HEK293 (cell line): Measurements from ENCODE around the gene FPGS.
A peak's percentile ranks its signal among the peaks of the same experiment; 100 is the strongest.

ENCODE experiments used
- FEZF1 ChIP-seq: fragments of 450-650 bp; formaldehyde crosslinking; IDR thresholded peaks from 2 replicates; pipeline ENCODE4 v1.5.1; 2016; ENCODE audit warnings: missing biosample characterization, missing genetic modification characterization
- KLF9 ChIP-seq: fragments of 450-650 bp; formaldehyde crosslinking; IDR thresholded peaks from 2 replicates; pipeline ENCODE4 v1.5.1; 2016; ENCODE audit warnings: missing biosample characterization, missing genetic modification characterization, low read depth
- ZNF354C ChIP-seq: fragments of 450-650 bp; formaldehyde crosslinking; IDR thresholded peaks from 2 replicates; pipeline ENCODE4 v1.5.1; 2016; ENCODE audit warnings: missing biosample characterization, missing genetic modification characterization, low read depth, borderline replicate concordance
- ZNF394 ChIP-seq: fragments of 450-650 bp; formaldehyde crosslinking; IDR thresholded peaks from 2 replicates; pipeline ENCODE4 v1.5.1; 2016; ENCODE audit warnings: missing biosample characterization, missing genetic modification characterization, mild to moderate bottlenecking, moderate library complexity, borderline replicate concordance
- ZNF404 ChIP-seq: fragments of 450-650 bp; formaldehyde crosslinking; IDR thresholded peaks from 2 replicates; pipeline ENCODE4 v1.5.1; 2017; ENCODE audit warnings: missing biosample characterization, missing genetic modification characterization
- ZNF521 ChIP-seq: fragments of 450-650 bp; formaldehyde crosslinking; IDR thresholded peaks from 2 replicates; pipeline ENCODE4 v1.5.1; 2017; ENCODE audit warnings: missing biosample characterization, mild to moderate bottlenecking, missing genetic modification characterization
- ZNF621 ChIP-seq: fragments of 450-650 bp; formaldehyde crosslinking; IDR thresholded peaks from 2 replicates; pipeline ENCODE4 v1.5.1; 2017; ENCODE audit warnings: missing biosample characterization, missing genetic modification characterization
- ZNF626 ChIP-seq: fragments of 450-650 bp; sonication (Bioruptor Pico); formaldehyde crosslinking; IDR thresholded peaks from 2 replicates; pipeline ENCODE4 v1.5.1; 2018; ENCODE audit warnings: missing biosample characterization, missing genetic modification characterization, inconsistent platforms
- ZNF677 ChIP-seq: fragments of 450-650 bp; IDR thresholded peaks from 2 replicates; pipeline ENCODE4 v1.5.0; 2018; ENCODE audit warnings: missing biosample characterization, mild to moderate bottlenecking, missing genetic modification characterization, moderate library complexity
- ZNF768 ChIP-seq: fragments of 450-650 bp; formaldehyde crosslinking; IDR thresholded peaks from 2 replicates; pipeline ENCODE4 v1.5.1; 2018; ENCODE audit warnings: missing biosample characterization, mild to moderate bottlenecking, missing genetic modification characterization
- ZNF792 ChIP-seq: fragments of 450-650 bp; formaldehyde crosslinking; IDR thresholded peaks from 2 replicates; pipeline ENCODE4 v1.5.1; 2016; ENCODE audit warnings: missing biosample characterization, missing genetic modification characterization
- ZXDB ChIP-seq: fragments of 450-650 bp; formaldehyde crosslinking; IDR thresholded peaks from 2 replicates; pipeline ENCODE4 v1.5.1; 2016; ENCODE audit warnings: missing biosample characterization, missing genetic modification characterization
- TF ChIP-seq, protein P1 (sequence below): fragments of 450-650 bp; formaldehyde crosslinking; IDR thresholded peaks from 2 replicates; pipeline ENCODE4 v1.5.1; 2016; ENCODE audit warnings: missing biosample characterization, missing genetic modification characterization
- TF ChIP-seq, protein P2 (sequence below): fragments of 450-650 bp; formaldehyde crosslinking; IDR thresholded peaks from 2 replicates; pipeline ENCODE4 v1.5.1; 2016; ENCODE audit warnings: missing biosample characterization, missing genetic modification characterization
- TF ChIP-seq, protein P3 (sequence below): fragments of 450-650 bp; formaldehyde crosslinking; conservative IDR thresholded peaks from 2 replicates; pipeline ENCODE4 v1.5.1; 2016; ENCODE audit warnings: low read depth, missing biosample characterization, missing genetic modification characterization
- TF ChIP-seq, protein P4 (sequence below): fragments of 450-650 bp; formaldehyde crosslinking; IDR thresholded peaks from 2 replicates; pipeline ENCODE4 v1.5.1; 2016; ENCODE audit warnings: missing biosample characterization, missing genetic modification characterization

Gene FPGS

DNA sequence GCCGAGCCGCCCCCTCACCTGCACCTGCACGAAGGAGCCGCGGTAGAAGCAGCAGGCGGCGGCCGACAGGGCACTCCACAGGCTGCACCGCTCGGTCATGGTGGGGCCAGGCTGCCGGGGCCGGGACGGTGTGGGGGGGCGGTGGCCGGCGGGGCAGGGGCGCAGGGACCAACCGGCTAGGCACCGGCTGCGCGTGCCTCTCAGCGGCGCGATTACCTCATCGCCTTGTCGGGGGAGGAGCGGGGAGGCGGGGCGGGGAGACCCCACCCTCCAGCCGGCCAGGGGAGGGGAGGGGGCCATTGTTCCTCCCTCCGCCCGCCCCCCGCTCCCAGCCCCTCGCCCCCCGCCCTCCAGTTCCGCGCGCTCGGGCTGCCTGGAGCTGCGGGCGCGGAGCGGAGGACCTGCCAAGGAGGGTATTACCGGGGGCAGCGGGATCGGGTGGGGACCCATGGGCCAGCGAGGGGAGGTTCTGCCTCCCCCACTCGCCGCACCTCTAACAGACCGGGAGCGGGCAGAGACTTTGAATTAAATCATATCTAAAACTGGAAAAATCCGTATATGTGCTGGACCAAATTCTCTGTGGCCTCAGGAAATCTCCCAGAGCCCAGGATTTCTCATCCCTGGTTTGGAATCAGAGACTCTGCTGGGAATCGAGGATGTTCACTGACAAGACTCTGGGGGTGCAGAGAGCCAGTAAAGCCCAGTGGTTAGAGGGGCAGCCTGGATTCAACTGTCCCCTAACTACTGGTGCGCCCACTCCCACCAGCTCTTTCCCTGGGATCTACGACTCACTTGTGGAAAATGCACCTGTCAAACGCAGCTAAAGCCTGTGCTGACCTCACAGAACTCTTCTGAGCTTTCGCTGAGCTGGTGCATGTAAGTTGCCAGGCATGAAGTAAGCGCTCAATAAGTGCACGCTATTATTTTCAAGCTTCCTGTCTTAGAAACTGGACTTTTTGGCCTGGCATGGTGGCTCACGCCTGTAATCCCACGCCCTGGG lies 47.3 kb upstream of the FPGS start (continued):
- no peak for TF ChIP-seq ZNF521
- no peak for TF ChIP-seq ZNF404 (tag by site-specific recombination)
- no peak for TF ChIP-seq ZNF394 (tag by site-specific recombination)
- peak; percentile 77 for TF ChIP-seq ZNF792 (tag by site-specific recombination)
- no peak for TF ChIP-seq ZNF626 (tag by site-specific recombination)
- TF ChIP-seq ZNF621 (tag by site-specific recombination), result no peak
- TF ChIP-seq ZXDB (tag by site-specific recombination), result no peak
- TF ChIP-seq ZNF677 (tag by site-specific recombination), result no peak
- no peak for TF ChIP-seq ZNF768
- TF ChIP-seq ZNF354C (tag by site-specific recombination), result no peak
- TF ChIP-seq, protein P1, sequence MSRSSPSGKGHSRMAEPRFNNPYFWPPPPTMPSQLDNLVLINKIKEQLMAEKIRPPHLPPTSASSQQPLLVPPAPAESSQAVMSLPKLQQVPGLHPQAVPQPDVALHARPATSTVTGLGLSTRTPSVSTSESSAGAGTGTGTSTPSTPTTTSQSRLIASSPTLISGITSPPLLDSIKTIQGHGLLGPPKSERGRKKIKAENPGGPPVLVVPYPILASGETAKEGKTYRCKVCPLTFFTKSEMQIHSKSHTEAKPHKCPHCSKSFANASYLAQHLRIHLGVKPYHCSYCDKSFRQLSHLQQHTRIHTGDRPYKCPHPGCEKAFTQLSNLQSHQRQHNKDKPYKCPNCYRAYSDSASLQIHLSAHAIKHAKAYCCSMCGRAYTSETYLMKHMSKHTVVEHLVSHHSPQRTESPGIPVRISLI (tag by site-specific recombination), result no peak
- TF ChIP-seq, protein P2, sequence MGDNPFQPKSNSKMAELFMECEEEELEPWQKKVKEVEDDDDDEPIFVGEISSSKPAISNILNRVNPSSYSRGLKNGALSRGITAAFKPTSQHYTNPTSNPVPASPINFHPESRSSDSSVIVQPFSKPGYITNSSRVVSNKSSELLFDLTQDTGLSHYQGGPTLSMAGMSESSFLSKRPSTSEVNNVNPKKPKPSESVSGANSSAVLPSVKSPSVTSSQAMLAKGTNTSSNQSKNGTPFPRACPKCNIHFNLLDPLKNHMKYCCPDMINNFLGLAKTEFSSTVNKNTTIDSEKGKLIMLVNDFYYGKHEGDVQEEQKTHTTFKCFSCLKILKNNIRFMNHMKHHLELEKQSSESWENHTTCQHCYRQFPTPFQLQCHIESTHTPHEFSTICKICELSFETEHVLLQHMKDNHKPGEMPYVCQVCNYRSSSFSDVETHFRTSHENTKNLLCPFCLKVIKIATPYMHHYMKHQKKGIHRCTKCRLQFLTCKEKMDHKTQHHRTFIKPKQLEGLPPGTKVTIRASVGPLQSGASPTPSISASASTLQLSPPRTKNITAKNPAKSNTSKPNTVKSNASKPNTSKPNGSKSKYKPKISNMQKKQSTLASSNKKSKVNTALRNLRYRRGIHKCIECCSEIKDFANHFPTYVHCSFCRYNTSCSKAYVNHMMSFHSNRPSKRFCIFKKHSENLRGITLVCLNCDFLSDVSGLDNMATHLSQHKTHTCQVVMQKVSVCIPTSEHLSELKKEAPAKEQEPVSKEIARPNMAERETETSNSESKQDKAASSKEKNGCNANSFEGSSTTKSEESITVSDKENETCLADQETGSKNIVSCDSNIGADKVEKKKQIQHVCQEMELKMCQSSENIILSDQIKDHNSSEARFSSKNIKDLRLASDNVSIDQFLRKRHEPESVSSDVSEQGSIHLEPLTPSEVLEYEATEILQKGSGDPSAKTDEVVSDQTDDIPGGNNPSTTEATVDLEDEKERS (tag by site-specific recombination), result no peak
- TF ChIP-seq, protein P3, sequence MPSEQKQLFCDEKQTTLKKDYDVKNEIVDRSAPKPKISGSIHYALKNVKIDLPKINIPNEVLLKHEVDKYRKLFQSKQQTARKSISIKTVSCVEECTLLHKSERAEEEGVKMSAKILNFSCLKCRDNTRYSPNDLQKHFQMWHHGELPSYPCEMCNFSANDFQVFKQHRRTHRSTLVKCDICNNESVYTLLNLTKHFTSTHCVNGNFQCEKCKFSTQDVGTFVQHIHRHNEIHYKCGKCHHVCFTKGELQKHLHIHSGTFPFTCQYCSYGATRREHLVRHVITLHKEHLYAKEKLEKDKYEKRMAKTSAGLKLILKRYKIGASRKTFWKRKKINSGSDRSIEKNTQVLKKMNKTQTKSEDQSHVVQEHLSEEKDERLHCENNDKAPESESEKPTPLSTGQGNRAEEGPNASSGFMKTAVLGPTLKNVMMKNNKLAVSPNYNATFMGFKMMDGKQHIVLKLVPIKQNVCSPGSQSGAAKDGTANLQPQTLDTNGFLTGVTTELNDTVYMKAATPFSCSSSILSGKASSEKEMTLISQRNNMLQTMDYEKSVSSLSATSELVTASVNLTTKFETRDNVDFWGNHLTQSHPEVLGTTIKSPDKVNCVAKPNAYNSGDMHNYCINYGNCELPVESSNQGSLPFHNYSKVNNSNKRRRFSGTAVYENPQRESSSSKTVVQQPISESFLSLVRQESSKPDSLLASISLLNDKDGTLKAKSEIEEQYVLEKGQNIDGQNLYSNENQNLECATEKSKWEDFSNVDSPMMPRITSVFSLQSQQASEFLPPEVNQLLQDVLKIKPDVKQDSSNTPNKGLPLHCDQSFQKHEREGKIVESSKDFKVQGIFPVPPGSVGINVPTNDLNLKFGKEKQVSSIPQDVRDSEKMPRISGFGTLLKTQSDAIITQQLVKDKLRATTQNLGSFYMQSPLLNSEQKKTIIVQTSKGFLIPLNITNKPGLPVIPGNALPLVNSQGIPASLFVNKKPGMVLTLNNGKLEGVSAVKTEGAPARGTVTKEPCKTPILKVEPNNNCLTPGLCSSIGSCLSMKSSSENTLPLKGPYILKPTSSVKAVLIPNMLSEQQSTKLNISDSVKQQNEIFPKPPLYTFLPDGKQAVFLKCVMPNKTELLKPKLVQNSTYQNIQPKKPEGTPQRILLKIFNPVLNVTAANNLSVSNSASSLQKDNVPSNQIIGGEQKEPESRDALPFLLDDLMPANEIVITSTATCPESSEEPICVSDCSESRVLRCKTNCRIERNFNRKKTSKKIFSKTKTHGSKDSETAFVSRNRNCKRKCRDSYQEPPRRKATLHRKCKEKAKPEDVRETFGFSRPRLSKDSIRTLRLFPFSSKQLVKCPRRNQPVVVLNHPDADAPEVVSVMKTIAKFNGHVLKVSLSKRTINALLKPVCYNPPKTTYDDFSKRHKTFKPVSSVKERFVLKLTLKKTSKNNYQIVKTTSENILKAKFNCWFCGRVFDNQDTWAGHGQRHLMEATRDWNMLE (tag by site-specific recombination), result no peak
- TF ChIP-seq, protein P4, sequence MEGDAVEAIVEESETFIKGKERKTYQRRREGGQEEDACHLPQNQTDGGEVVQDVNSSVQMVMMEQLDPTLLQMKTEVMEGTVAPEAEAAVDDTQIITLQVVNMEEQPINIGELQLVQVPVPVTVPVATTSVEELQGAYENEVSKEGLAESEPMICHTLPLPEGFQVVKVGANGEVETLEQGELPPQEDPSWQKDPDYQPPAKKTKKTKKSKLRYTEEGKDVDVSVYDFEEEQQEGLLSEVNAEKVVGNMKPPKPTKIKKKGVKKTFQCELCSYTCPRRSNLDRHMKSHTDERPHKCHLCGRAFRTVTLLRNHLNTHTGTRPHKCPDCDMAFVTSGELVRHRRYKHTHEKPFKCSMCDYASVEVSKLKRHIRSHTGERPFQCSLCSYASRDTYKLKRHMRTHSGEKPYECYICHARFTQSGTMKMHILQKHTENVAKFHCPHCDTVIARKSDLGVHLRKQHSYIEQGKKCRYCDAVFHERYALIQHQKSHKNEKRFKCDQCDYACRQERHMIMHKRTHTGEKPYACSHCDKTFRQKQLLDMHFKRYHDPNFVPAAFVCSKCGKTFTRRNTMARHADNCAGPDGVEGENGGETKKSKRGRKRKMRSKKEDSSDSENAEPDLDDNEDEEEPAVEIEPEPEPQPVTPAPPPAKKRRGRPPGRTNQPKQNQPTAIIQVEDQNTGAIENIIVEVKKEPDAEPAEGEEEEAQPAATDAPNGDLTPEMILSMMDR (tag by site-specific recombination), result no peak
- TF ChIP-seq KLF9 (tag by site-specific recombination), result no peak
- no peak for TF ChIP-seq FEZF1
- TF ChIP-seq, all 188 proteins: peak for 9
